ENCODE results near the gene FGF8. TPM values are rescaled to one million over a fixed set of nuclear protein-coding genes. Genes with fewer than 3 reads are reported as not detected.

Gene FGF8
- total RNA-seq, 1 experiment from 2014 or later: not detected

- Histone ChIP-seq H3K4me2 (ENCODE audit: low read length) (no peak overlapping the region), H3K4me3 (ENCODE audit: low read length) (no peak overlapping the region), H3K4me1 (ENCODE audit: insufficient read depth, low read length) (no peaks in the 10 kb centered on the region), H3K27ac (ENCODE audit: low read length) (no peak overlapping the region), H3F3A (ENCODE audit: low read length, unreplicated experiment) (no peaks in the 10 kb centered on the region), H2AFZ (ENCODE audit: low read length) (no peak overlapping the region), H3K27me3 (ENCODE audit: low read length) (0 out of 2 replicates have a peak, but pooled peaks cover 5% of the 10 kb centered on the region), H3K9me3 (ENCODE audit: low read length) (no peaks in the 10 kb centered on the region), H3K9ac (ENCODE audit: low read length) (no peak overlapping the region), H4K20me1 (ENCODE audit: low read length) (no peaks in the 10 kb centered on the region), H3K79me2 (ENCODE audit: low read length) (no peaks in the 10 kb centered on the region), H3K9me2 (replicated peaks; ENCODE audit: low read length) (no peaks in the 10 kb centered on the region), H3K36me3 (ENCODE audit: low read depth, low read length) (no peaks in the 10 kb centered on the region)
- CTCF ChIA-PET: no interaction called here
- TF ChIP-seq EZH2 (IDR thresholded peaks at IDR 0.05; ENCODE audit: low read length, unreplicated experiment) (no peak), EZH2phosphoT487 (IDR thresholded peaks at IDR 0.05; ENCODE audit: borderline replicate concordance, low read length) (no peak), CTCF (conservative IDR thresholded peaks at IDR 0.05; ENCODE audit: low read depth, low read length) (no peak)
- DNase-seq (no peak), ATAC-seq (no peak)
- intact Hi-C loops (cut with micrococcal nuclease): no loop called here
- no TSS peak for BruUV-seq (replicated peaks)
- POLR2A ChIA-PET (ENCODE audit: unreplicated experiment): no interaction called here
These were observed 23.7 kb downstream of the FGF8 start for GRCh38 chr10:101752241-101752640.

DNA sequence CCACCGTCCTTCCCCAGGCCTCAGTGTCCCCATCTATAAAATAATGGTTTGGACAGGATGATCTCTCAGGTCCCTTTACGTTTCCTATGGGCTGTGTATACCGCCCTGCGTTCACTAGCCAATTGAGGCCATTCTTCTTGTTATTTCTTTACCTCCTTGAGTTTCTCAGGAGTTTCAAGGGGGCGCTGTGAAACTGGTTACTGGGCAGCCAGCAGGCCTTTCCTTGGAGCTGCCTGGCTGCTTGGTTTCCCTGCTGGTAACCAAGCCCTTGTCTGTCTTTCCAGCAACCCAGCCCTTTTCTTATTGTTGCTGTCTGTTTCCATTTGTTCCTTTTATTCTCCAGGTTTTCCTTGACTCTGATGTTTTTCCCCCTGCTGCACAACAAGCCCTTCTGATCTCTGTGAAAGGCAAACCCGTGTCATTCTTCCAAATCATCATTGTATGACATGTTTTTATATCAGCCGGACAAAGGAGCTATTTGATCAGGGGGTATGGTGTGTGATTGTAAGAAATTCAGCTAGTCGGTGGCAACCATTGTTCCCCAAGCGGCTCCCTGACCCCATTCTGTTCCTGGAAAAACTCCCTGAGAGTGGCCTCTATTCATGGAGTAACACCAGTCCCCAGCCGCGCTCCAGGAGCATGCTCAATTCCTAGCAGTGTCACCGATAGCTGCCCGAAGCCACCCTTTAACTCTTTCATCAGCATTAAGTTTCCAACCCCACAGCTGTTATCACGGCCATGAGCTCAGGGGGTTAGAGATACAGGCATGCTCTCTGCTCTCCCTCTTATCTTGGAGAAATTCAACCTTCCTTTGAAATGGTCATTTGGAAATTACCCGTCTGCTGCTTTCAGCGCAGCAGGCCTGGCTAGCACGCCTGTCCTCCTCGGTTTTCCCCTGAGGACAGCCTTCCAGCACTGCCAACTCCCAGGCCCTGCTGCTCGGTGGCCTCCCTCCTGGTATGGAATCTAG is 26.6 kb downstream of the FGF8 start:
- no peak overlapping the region for H3K4me3 ChIP-seq (ENCODE audit: low read length)
- no peak overlapping the region for H3K9ac ChIP-seq (ENCODE audit: low read length)
- TF ChIP-seq EZH2phosphoT487 (IDR thresholded peaks at IDR 0.05; ENCODE audit: borderline replicate concordance, low read length) (no peak), CTCF (conservative IDR thresholded peaks at IDR 0.05; ENCODE audit: low read depth, low read length) (0 out of 2 replicates have a peak, but pooled peaks have one; percentile 19)
- H2AFZ ChIP-seq (ENCODE audit: low read length): no peak overlapping the region
- no peak for DNase-seq
- H3K9me3 ChIP-seq (ENCODE audit: low read length): no peaks in the 10 kb centered on the region
- ATAC-seq: no peak
- intact Hi-C loops (cut with micrococcal nuclease): no loop called here
- H3K27me3 ChIP-seq (ENCODE audit: low read length): 0 out of 2 replicates have a peak, but pooled peaks cover 4% of the 10 kb centered on the region
- no peaks in the 10 kb centered on the region for H3K36me3 ChIP-seq (ENCODE audit: low read depth, low read length)
- ChIA-PET POLR2A (ENCODE audit: unreplicated experiment) (no interaction called here), CTCF (no interaction called here)
- H3K27ac ChIP-seq (ENCODE audit: low read length): no peak overlapping the region
- H4K20me1 ChIP-seq (ENCODE audit: low read length): no peaks in the 10 kb centered on the region
- H3K4me2 ChIP-seq (ENCODE audit: low read length): no peak overlapping the region
- BruUV-seq (replicated peaks): no TSS peak
- H3F3A ChIP-seq (ENCODE audit: low read length, unreplicated experiment): no peaks in the 10 kb centered on the region
- no peaks in the 10 kb centered on the region for H3K4me1 ChIP-seq (ENCODE audit: insufficient read depth, low read length)
- H3K9me2 ChIP-seq (replicated peaks; ENCODE audit: low read length): no peaks in the 10 kb centered on the region
- H3K79me2 ChIP-seq (ENCODE audit: low read length): no peaks in the 10 kb centered on the region

- ChIA-PET CTCF (no interaction called here), POLR2A (ENCODE audit: unreplicated experiment) (no interaction called here)
- intact Hi-C loops (cut with micrococcal nuclease): no loop called here
- no peaks in the 10 kb centered on the region for H4K20me1 ChIP-seq (ENCODE audit: low read length)
- no peaks in the 10 kb centered on the region for H3K27me3 ChIP-seq (ENCODE audit: low read length)
- no peak overlapping the region for H3K27ac ChIP-seq (ENCODE audit: low read length)
- DNase-seq: no peak
- ATAC-seq: no peak
- no TSS peak for BruUV-seq (replicated peaks)
- no peaks in the 10 kb centered on the region for H3F3A ChIP-seq (ENCODE audit: low read length, unreplicated experiment)
- H2AFZ ChIP-seq (ENCODE audit: low read length): no peak overlapping the region
- H3K9ac ChIP-seq (ENCODE audit: low read length): no peak overlapping the region
- H3K79me2 ChIP-seq (ENCODE audit: low read length): no peaks in the 10 kb centered on the region
- H3K4me1 ChIP-seq (ENCODE audit: insufficient read depth, low read length): no peaks in the 10 kb centered on the region
- no peak overlapping the region for H3K4me2 ChIP-seq (ENCODE audit: low read length)
- H3K4me3 ChIP-seq (ENCODE audit: low read length): no peak overlapping the region
- no peaks in the 10 kb centered on the region for H3K36me3 ChIP-seq (ENCODE audit: low read depth, low read length)
- TF ChIP-seq EZH2phosphoT487 (IDR thresholded peaks at IDR 0.05; ENCODE audit: borderline replicate concordance, low read length) (no peak), EZH2 (IDR thresholded peaks at IDR 0.05; ENCODE audit: low read length, unreplicated experiment) (no peak), CTCF (conservative IDR thresholded peaks at IDR 0.05; ENCODE audit: low read depth, low read length) (no peak)
- no peaks in the 10 kb centered on the region for H3K9me3 ChIP-seq (ENCODE audit: low read length)
- no peaks in the 10 kb centered on the region for H3K9me2 ChIP-seq (replicated peaks; ENCODE audit: low read length)
These were observed 27.4 kb downstream of the FGF8 start for GRCh38 chr10:101748496-101748895.
